ENCODE measurements around the gene FAM184A. TPM values are rescaled to one million over a fixed set of nuclear protein-coding genes. Genes with fewer than 3 reads are reported as not detected.

FAM184A gene
- total and polyA plus RNA-seq, 2 of the 13 experiments (the other 11 are each of a cell fraction or from before 2014, with no cell fraction given): 7.0 to 18.0 TPM

GRCh38 chr6:119027465-119027864 lies 51.0 kb downstream of the FAM184A start (continued):
- TF ChIP-seq RBM22 (optimal IDR thresholded peaks at IDR 0.05; ENCODE audit: low read length) (no peak), GMEB1 (CRISPR knock-in tag; IDR thresholded peaks at IDR 0.05; ENCODE audit: borderline replicate concordance) (no peak), ZNF788 (CRISPR knock-in tag; IDR thresholded peaks at IDR 0.05; ENCODE audit: borderline replicate concordance) (no peak)

GRCh38 chr6:119026822-119027221 lies 51.6 kb downstream of the FAM184A start:
- no peak overlapping the region for H3K4me3 ChIP-seq (replicated peaks in 1 of 3; ENCODE audit: insufficient read depth in 1 of 3, low read depth in 2 of 3, low read length in 3 of 3)
- no TSS peak for BruUV-seq (replicated peaks)
- POLR2A ChIA-PET: no interaction called here
- no peak overlapping the region for H2AFZ ChIP-seq (ENCODE audit: low read length)
- intact Hi-C loops (cut with micrococcal nuclease; ENCODE audit: unreplicated experiment) (no loop called here), in situ Hi-C loops (cut with HindIII; ENCODE audit: extremely low pct_ligation_motif_present, low pct_unique_long_range_greater_than_20kb) (no loop called here)
- H3K79me2 ChIP-seq (ENCODE audit: insufficient read depth, low read length): no peaks in the 10 kb centered on the region
- no peaks in the 10 kb centered on the region for H3K27me3 ChIP-seq (ENCODE audit: control insufficient read depth in 1 of 2, insufficient read depth in 2 of 2, low read length in 2 of 2)
- no peaks in the 10 kb centered on the region for H3K36me3 ChIP-seq (replicated peaks in 1 of 2; ENCODE audit: control insufficient read depth in 1 of 2, insufficient read depth in 2 of 2, low read length in 2 of 2)
- WGBS (ENCODE audit: low lambda C conversion rate): 79% methylated on average over 3 of the region's 3 CpGs
- DNase-seq (ENCODE audit: low spot score): no peak
- no peak overlapping the region for H3K4me2 ChIP-seq (ENCODE audit: low read depth, low read length)
- no peaks in the 10 kb centered on the region for H3K9me3 ChIP-seq (ENCODE audit: low read length)
- FAIRE-seq: no peak
- ATAC-seq: no peak
- no peaks in the 10 kb centered on the region for H3K4me1 ChIP-seq (ENCODE audit: insufficient read depth, low read length)
- H3K9ac ChIP-seq (ENCODE audit: insufficient read depth, low read depth, low read length): no peak overlapping the region
- no peaks in the 10 kb centered on the region for H4K20me1 ChIP-seq (ENCODE audit: insufficient read depth, low read length)
- CTCF ChIA-PET (ENCODE audit: low intra/inter-chr PET ratio, low total read pairs): no interaction called here
- no peak overlapping the region for H3K27ac ChIP-seq (ENCODE audit: extremely low read length, insufficient read depth, low read length)
- TF ChIP-seq GATAD2A (CRISPR knock-in tag; IDR thresholded peaks at IDR 0.05) (no peak), REXO4 (CRISPR knock-in tag; IDR thresholded peaks at IDR 0.05; ENCODE audit: borderline replicate concordance) (no peak), ZNF20 (CRISPR knock-in tag; IDR thresholded peaks at IDR 0.05) (no peak), HES4 (CRISPR knock-in tag; IDR thresholded peaks at IDR 0.05; ENCODE audit: borderline replicate concordance) (no peak), ZBED4 (CRISPR knock-in tag; IDR thresholded peaks at IDR 0.05; ENCODE audit: borderline replicate concordance) (no peak), ZNF619 (CRISPR knock-in tag; IDR thresholded peaks at IDR 0.05) (no peak), ZNF660 (CRISPR knock-in tag; IDR thresholded peaks at IDR 0.05; ENCODE audit: borderline replicate concordance, low read depth) (no peak), CEBPZ (IDR thresholded peaks at IDR 0.05; ENCODE audit: low read length) (no peak), MYC (CRISPR knock-in tag; IDR thresholded peaks at IDR 0.05; ENCODE audit: borderline replicate concordance) (no peak), ZMYM3 (CRISPR knock-in tag; IDR thresholded peaks at IDR 0.05) (no peak), MXI1 (IDR thresholded peaks at IDR 0.05; ENCODE audit: borderline replicate concordance, low read depth, low read length) (no peak), SALL2 (CRISPR knock-in tag; IDR thresholded peaks at IDR 0.05) (no peak), BRCA1 (CRISPR knock-in tag; IDR thresholded peaks at IDR 0.05) (no peak)
